Loucy (cell line): ENCODE measurements around the gene OR56B1.

Experiments
- H2AFZ ChIP-seq: fragments of 200-600 bp; sonication (generic); 2 replicates; pipeline ENCODE4 v1.6.0; 2016; ENCODE audit warnings: antibody characterized with exemption, mild to moderate bottlenecking, low read length, moderate library complexity
- H3F3A ChIP-seq: fragments of 200-600 bp; 2 replicates; pipeline ENCODE4 v1.6.0; 2016; ENCODE audit warnings: antibody characterized with exemption, low read depth, mild to moderate bottlenecking
- H3K27me3 ChIP-seq: fragments of 200-600 bp; sonication (generic); 2 replicates; pipeline ENCODE4 v1.6.1; 2014; ENCODE audit warnings: low read length, mild to moderate bottlenecking; ENCODE audit not compliant: insufficient read depth, poor library complexity, severe bottlenecking
- H3K36me3 ChIP-seq: fragments of 200-600 bp; sonication (generic); 2 replicates; pipeline ENCODE4 v1.6.1; 2016; ENCODE audit warnings: low read length; ENCODE audit not compliant: insufficient read depth
- H3K4me1 ChIP-seq: fragments of 200-600 bp; sonication (generic); 2 replicates; pipeline ENCODE4 v1.5.1; 2014; ENCODE audit warnings: low read length, mild to moderate bottlenecking; ENCODE audit not compliant: insufficient read depth, poor library complexity, severe bottlenecking
- H3K4me2 ChIP-seq: fragments of 200-600 bp; sonication (generic); 2 replicates; pipeline ENCODE4 v1.6.0; 2014; ENCODE audit warnings: antibody characterized with exemption, low read length, low read depth, mild to moderate bottlenecking; ENCODE audit not compliant: poor library complexity, severe bottlenecking
- H3K4me3 ChIP-seq: fragments of 200-600 bp; sonication (generic); 2 replicates; pipeline ENCODE4 v1.5.1; 2014; ENCODE audit warnings: low read length, mild to moderate bottlenecking, mixed read lengths; ENCODE audit not compliant: poor library complexity, severe bottlenecking
- H3K79me2 ChIP-seq: fragments of 200-600 bp; sonication (generic); 2 replicates; pipeline ENCODE4 v1.6.1; 2014; ENCODE audit warnings: low read length; ENCODE audit not compliant: insufficient read depth
- H3K9ac ChIP-seq: fragments of 200-600 bp; sonication (generic); 2 replicates; pipeline ENCODE4 v1.6.0; 2014; ENCODE audit warnings: mild to moderate bottlenecking, low read depth, low read length, moderate library complexity; ENCODE audit not compliant: poor library complexity, severe bottlenecking
- H3K9me2 ChIP-seq: fragments of 200-600 bp; sonication (generic); replicated peaks from 2 replicates; pipeline ENCODE4 v1.6.1; 2016; ENCODE audit warnings: low read depth, low read length, mixed read lengths
- H3K9me3 ChIP-seq: fragments of 200-600 bp; sonication (generic); 2 replicates; pipeline ENCODE4 v1.6.1; 2014; ENCODE audit warnings: mild to moderate bottlenecking, antibody characterized with exemption, low read length, low read depth; ENCODE audit not compliant: insufficient read depth
- H4K20me1 ChIP-seq: fragments of 200-600 bp; sonication (generic); 2 replicates; pipeline ENCODE4 v1.6.0; 2014; ENCODE audit warnings: antibody characterized with exemption, low read length, mild to moderate bottlenecking; ENCODE audit not compliant: insufficient read depth, poor library complexity, severe bottlenecking
- CTCF ChIP-seq: fragments of 200-600 bp; sonication (generic); conservative IDR thresholded peaks from 2 replicates; pipeline ENCODE4 v1.5.1; 2014; ENCODE audit warnings: mild to moderate bottlenecking, antibody characterized with exemption, low read length
- EZH2phosphoT487 ChIP-seq: fragments of 200-600 bp; IDR thresholded peaks from 2 replicates; pipeline ENCODE4 v1.6.1; 2018; ENCODE audit warnings: antibody characterized with exemption, mild to moderate bottlenecking, moderate library complexity, borderline replicate concordance

Gene OR56B1

GRCh38 chr11:5694642-5695041 lies 41.6 kb upstream of the OR56B1 start:
- no peak for TF ChIP-seq EZH2phosphoT487
- no peak for TF ChIP-seq CTCF
- H3K4me3 ChIP-seq: no peak overlapping the region
- H3K9me3 ChIP-seq: no peaks in the 10 kb centered on the region
- no peaks in the 10 kb centered on the region for H3F3A ChIP-seq
- no peak overlapping the region for H3K4me2 ChIP-seq
- no peaks in the 10 kb centered on the region for H3K9me2 ChIP-seq
- H3K27me3 ChIP-seq: no peaks in the 10 kb centered on the region
- H3K36me3 ChIP-seq: no peaks in the 10 kb centered on the region
- no peak overlapping the region for H2AFZ ChIP-seq
- no peak overlapping the region for H3K9ac ChIP-seq
- H4K20me1 ChIP-seq: no peaks in the 10 kb centered on the region
- H3K79me2 ChIP-seq: no peaks in the 10 kb centered on the region
- H3K4me1 ChIP-seq: peaks cover 19% of the 10 kb centered on the region

GRCh38 chr11:5695580-5695979 lies 40.7 kb upstream of the OR56B1 start:
- Histone ChIP-seq H3K27me3 (no peaks in the 10 kb centered on the region), H2AFZ (no peak overlapping the region)
- TF ChIP-seq EZH2phosphoT487: no peak
- no peak for TF ChIP-seq CTCF

GRCh38 chr11:5696210-5696609 lies 40.0 kb upstream of the OR56B1 start:
- Histone ChIP-seq H2AFZ (no peak overlapping the region), H3F3A (no peaks in the 10 kb centered on the region), H3K4me2 (no peak overlapping the region), H4K20me1 (no peaks in the 10 kb centered on the region), H3K36me3 (no peaks in the 10 kb centered on the region), H3K9me2 (no peaks in the 10 kb centered on the region), H3K4me3 (no peak overlapping the region), H3K4me1 (peaks cover 12% of the 10 kb centered on the region), H3K9me3 (no peaks in the 10 kb centered on the region), H3K27me3 (no peaks in the 10 kb centered on the region), H3K9ac (no peak overlapping the region), H3K79me2 (no peaks in the 10 kb centered on the region)
- no peak for TF ChIP-seq CTCF
- TF ChIP-seq EZH2phosphoT487: no peak

More at GRCh38 chr11:5695580-5695979, 40.7 kb upstream of the OR56B1 start:
- Histone ChIP-seq H3K36me3 (no peaks in the 10 kb centered on the region), H3K4me2 (no peak overlapping the region), H4K20me1 (no peaks in the 10 kb centered on the region), H3K9me3 (no peaks in the 10 kb centered on the region), H3K9me2 (no peaks in the 10 kb centered on the region), H3F3A (no peaks in the 10 kb centered on the region), H3K4me3 (no peak overlapping the region), H3K4me1 (peaks cover 17% of the 10 kb centered on the region), H3K79me2 (no peaks in the 10 kb centered on the region), H3K9ac (no peak overlapping the region)
